GM12801 (cell line): Measurements from ENCODE around the gene TRERF1.

Source experiments
- TF ChIP-seq, protein P1 (sequence below): IDR thresholded peaks from one replicate; pipeline ENCODE4 v1.5.1; 2011; ENCODE audit warnings: control low read depth; ENCODE audit not compliant: insufficient read length; ENCODE audit errors: extremely low read depth

The TRERF1 gene

DNA sequence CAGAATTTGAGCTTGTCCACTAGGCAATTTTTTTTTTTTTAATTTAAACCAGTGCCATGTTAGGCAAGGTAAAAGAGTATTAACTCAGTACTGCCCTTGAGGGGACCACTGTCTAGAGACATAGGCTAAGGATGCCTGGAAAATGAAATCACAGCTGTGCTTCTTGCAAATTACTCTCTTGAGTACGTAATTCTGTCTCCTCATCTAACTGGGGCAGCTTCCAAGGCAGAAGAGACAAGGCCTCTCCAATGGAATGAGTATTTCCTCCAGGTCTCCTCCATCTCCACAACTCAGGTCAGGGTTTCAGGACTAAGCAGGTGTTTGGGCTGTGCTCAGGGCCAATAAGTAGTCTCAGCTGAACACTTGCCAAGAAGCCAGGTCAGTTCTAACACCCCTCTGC lies 200.2 kb downstream of the TRERF1 start:
- TF ChIP-seq, protein P1, sequence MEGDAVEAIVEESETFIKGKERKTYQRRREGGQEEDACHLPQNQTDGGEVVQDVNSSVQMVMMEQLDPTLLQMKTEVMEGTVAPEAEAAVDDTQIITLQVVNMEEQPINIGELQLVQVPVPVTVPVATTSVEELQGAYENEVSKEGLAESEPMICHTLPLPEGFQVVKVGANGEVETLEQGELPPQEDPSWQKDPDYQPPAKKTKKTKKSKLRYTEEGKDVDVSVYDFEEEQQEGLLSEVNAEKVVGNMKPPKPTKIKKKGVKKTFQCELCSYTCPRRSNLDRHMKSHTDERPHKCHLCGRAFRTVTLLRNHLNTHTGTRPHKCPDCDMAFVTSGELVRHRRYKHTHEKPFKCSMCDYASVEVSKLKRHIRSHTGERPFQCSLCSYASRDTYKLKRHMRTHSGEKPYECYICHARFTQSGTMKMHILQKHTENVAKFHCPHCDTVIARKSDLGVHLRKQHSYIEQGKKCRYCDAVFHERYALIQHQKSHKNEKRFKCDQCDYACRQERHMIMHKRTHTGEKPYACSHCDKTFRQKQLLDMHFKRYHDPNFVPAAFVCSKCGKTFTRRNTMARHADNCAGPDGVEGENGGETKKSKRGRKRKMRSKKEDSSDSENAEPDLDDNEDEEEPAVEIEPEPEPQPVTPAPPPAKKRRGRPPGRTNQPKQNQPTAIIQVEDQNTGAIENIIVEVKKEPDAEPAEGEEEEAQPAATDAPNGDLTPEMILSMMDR = no peak

DNA sequence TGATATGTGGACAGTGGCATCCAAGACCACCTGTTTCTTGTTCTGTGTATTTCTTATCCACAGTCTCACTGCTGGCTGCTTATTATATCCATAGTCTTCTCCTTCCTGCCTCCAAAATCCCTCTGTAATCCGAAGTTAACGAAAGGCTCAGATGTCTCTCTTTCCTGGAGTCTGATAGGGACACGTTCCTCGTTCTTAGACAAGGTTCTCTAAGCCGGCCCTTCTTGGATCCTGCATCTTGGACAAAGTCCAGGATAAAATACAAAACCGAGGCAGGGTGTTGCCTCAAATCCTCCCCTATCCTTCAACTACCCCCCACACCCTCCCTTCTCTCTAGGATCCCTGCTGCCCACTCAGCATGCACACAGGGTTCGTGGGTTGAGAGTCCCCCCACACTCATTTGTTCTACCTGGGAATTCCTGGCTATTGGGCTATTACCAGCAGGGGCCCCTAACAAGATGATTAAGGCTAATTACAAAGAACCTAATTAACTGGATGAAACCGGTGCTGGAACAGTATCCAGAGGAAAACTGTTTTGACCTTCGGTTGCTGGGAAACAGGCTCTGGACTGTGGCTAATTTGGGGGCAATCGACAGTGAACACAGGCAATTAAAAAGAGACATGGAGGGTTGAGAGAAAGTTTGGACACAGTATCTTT lies 201.3 kb downstream of the TRERF1 start:
- TF ChIP-seq, protein P1 = no peak

DNA sequence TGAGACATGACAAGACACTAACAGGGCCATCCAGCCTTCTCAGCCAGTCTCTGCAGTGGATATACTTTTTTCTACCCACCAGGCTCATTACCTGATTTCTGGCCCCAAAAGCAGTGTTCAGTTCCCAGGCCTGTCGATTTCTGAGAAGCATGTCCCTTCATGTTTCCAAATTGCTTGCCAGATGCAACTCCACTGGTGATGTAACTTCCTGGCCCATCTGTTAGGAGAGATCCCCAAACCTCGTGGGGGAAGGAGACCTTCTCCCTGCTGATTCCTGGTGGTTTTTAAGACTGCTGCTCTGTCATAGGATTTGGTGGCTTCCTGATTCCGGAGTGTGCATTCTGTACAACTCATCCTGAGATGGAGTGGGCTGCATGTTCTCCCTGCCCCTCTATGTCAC lies 202.4 kb downstream of the TRERF1 start:
- TF ChIP-seq, protein P1 = no peak

DNA sequence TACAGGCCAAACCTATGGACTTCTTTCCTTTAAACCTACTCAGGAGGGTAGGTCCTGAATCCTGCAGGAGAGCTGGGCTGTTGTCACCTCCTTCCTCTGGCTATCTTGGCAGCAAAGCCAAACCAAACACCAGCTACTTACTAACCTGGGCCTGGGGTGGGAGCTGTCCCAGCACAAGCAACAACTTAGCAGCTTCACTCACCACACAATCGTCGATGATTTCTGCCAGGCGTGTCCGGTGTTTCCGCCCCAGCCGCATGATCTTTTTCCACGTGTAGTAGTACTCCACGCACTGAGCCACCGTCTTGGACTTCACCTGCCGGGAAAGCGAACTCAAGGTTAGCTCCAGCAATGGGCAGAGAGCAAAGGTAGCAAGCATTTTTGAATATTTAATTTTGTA lies 208.7 kb downstream of the TRERF1 start:
- TF ChIP-seq, protein P1 = no peak

DNA sequence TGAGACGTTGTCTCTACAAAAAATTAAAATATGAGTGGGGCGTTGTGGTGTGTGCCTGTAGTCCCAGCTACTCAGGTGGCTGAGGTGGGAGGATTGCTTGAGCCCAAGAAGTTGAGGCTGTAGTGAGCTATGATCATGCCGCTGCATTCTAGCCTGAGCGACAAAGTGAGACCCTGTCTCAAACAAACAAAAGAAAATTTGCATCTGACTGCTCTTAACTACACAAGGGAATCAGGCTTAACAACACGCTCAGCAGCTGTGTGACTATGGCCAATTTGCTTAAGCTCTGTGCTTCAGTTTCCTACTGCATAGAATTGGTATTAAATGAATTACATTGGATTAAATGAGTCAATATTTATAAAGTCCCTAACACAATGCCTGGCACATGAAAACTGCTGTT lies 209.8 kb downstream of the TRERF1 start:
- TF ChIP-seq, protein P1 = no peak

DNA sequence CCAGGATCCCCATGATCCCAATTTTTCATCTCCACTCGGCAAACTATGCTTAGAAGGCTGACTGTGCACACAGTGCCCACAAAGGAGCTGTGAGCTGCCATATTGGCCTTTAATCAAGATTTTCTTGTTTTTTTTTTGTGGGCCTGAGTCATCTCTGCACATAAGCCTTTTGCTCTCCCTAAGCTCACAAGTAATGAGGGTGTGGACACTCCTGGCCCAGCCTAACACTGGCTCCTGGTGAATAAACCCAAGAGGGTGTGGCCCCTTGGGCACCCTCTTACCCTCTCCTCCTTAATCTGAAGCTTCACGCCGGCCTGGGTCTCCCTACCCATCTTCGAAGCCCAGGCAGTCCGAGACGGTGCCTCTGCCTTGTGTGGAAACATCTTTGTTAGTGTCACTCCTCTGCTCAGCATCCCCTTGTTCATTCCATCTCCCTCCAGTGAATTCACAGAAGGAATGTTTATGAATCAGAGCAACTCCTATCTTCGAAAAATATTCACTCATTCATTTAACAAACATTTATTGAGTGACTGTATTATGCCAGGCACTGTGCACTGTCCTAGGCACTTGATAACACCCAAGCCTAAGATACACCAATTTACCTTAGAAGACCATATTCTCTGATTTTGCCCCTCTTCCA lies 211.9 kb downstream of the TRERF1 start:
- TF ChIP-seq, protein P1 = no peak

DNA sequence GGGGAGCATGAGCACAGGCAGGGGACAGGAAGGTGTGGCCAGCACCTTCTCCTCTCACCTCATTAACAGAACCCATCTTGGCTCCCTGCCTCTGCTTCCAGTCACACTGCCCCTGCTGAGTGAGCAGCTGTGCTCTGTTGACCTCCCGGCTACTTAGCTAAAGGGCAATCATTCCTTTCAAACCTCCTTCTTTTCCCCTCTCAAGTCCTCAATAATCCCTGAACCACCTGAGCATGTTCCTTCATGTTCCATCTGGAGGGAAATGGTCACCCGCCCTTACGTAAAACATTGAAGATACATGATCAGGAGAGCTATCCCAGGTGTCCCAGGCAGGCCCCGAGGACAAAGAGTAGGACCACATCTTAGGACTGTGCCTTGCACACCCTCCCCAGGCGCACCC lies 212.4 kb downstream of the TRERF1 start:
- TF ChIP-seq, protein P1 = no peak
